Urothelium cell line (cell line): ENCODE data around the gene HSD17B7.
A peak's percentile ranks its signal among the peaks of the same experiment; 100 is the strongest.

Experiments used
- DNase-seq: peaks from one replicate; pipeline ENCODE4 v3.0.0; 2011; ENCODE audit warnings: low spot score, mixed read lengths
- FAIRE-seq: peaks from 2 replicates; lab custom pipeline; 2011; peaks lifted over from hg19 to GRCh38; lab: Jason Lieb, UNC

HSD17B7 gene

GRCh38 chr1:162854245-162854882 is 63.9 kb downstream of the HSD17B7 start:
- DNase-seq = peak; percentile 62
- FAIRE-seq = no peak

- no peak for FAIRE-seq
- DNase-seq = no peak
Observed at GRCh38 chr1:162855461-162856150, 65.1 kb downstream of the HSD17B7 start.

- FAIRE-seq (no peak), DNase-seq (peak; percentile 80)
Observed at GRCh38 chr1:162856260-162856659, 65.8 kb downstream of the HSD17B7 start.

- no peak for FAIRE-seq
- no peak for DNase-seq
Observed at GRCh38 chr1:162857850-162858249, 67.3 kb downstream of the HSD17B7 start.

- DNase-seq (no peak), FAIRE-seq (no peak)
Observed at GRCh38 chr1:162859191-162859590, 68.7 kb downstream of the HSD17B7 start.

- no peak for DNase-seq
- FAIRE-seq = no peak
Observed at GRCh38 chr1:162861101-162861500, 70.6 kb downstream of the HSD17B7 start, which contains the start of gene CCDC190. Gene CCDC190 (minus strand): TSS chr1:162861175. CDS start chr1:162859646, 1,529 bp downstream.

- FAIRE-seq = no peak
- DNase-seq = no peak
Observed at GRCh38 chr1:162861625-162862024, 71.1 kb downstream of the HSD17B7 start.
